IMR-90 (cell line): ENCODE results near the gene ADPRS.

Source experiments
- CEBPB ChIP-seq: IDR thresholded peaks from 2 replicates; pipeline ENCODE4 v1.6.1; 2012; ENCODE audit warnings: low read depth, low read length, improper control_type of control experiment
- FOS ChIP-seq: fragments of 150-350 bp; IDR thresholded peaks from 2 replicates; pipeline ENCODE4 v1.6.1; 2016; ENCODE audit warnings: low read depth, low read length
- MXI1 ChIP-seq: IDR thresholded peaks from 2 replicates; pipeline ENCODE4 v1.6.1; 2012; ENCODE audit warnings: low read depth, mild to moderate bottlenecking, low read length, moderate library complexity, borderline replicate concordance
- POLR2A ChIP-seq: IDR thresholded peaks from 2 replicates; pipeline ENCODE4 v1.6.1; 2012; ENCODE audit warnings: mild to moderate bottlenecking, low read depth, low read length
- RAD21 ChIP-seq: IDR thresholded peaks from 2 replicates; pipeline ENCODE4 v1.6.1; 2012; ENCODE audit warnings: low read length, improper control_type of control experiment
- RCOR1 ChIP-seq: IDR thresholded peaks from 2 replicates; pipeline ENCODE4 v1.6.1; 2012; ENCODE audit warnings: mild to moderate bottlenecking, low read length, improper control_type of control experiment; ENCODE audit not compliant: insufficient replicate concordance
- TF ChIP-seq, protein P1 (sequence below): conservative IDR thresholded peaks from 2 replicates; pipeline ENCODE4 v1.5.1; 2012; ENCODE audit warnings: mild to moderate bottlenecking, low read depth, low read length, improper control_type of control experiment
- TF ChIP-seq, protein P2 (sequence below): fragments of 150-350 bp; IDR thresholded peaks from 2 replicates; pipeline ENCODE4 v1.6.1; 2017; ENCODE audit warnings: mild to moderate bottlenecking, antibody characterized with exemption, low read length, low read depth

DNA sequence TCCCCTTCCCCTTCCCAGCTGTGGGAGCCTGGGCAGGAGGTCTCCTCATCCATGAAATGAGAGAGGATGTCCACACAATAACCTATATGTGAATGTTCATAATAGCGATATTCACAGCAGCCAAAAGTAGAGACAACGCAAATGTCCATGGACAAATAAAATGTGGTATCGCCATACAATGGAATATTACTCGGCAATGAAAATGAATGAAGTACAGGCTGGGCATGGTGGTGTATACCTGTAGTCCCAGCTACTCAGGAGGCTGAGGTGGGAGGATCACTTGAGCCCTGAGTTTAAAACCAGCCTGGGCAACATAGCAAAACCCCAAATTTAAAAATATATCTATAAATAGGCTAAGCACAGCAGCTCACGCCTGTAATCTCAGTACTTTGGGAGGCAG, 12.9 kb downstream of the ADPRS start:
- TF ChIP-seq, protein P1, sequence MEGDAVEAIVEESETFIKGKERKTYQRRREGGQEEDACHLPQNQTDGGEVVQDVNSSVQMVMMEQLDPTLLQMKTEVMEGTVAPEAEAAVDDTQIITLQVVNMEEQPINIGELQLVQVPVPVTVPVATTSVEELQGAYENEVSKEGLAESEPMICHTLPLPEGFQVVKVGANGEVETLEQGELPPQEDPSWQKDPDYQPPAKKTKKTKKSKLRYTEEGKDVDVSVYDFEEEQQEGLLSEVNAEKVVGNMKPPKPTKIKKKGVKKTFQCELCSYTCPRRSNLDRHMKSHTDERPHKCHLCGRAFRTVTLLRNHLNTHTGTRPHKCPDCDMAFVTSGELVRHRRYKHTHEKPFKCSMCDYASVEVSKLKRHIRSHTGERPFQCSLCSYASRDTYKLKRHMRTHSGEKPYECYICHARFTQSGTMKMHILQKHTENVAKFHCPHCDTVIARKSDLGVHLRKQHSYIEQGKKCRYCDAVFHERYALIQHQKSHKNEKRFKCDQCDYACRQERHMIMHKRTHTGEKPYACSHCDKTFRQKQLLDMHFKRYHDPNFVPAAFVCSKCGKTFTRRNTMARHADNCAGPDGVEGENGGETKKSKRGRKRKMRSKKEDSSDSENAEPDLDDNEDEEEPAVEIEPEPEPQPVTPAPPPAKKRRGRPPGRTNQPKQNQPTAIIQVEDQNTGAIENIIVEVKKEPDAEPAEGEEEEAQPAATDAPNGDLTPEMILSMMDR, result no peak
- TF ChIP-seq POLR2A, result no peak
- TF ChIP-seq RAD21, result no peak
- no peak for TF ChIP-seq FOS
- no peak for TF ChIP-seq CEBPB
- TF ChIP-seq, protein P2, sequence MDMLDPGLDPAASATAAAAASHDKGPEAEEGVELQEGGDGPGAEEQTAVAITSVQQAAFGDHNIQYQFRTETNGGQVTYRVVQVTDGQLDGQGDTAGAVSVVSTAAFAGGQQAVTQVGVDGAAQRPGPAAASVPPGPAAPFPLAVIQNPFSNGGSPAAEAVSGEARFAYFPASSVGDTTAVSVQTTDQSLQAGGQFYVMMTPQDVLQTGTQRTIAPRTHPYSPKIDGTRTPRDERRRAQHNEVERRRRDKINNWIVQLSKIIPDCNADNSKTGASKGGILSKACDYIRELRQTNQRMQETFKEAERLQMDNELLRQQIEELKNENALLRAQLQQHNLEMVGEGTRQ, result no peak
- no peak for TF ChIP-seq MXI1
- no peak for TF ChIP-seq RCOR1
